NCI-H2171 (cell line): ENCODE results near the gene SLC35F1.

Source experiments
- DNase-seq: peaks from one replicate; lab custom pipeline; 2025; lab: John Stamatoyannopoulos, UW

The SLC35F1 gene

GRCh38 chr6:118277631-118278030 lies 370.6 kb downstream of the SLC35F1 start:
- DNase-seq: no peak

- no peak for DNase-seq
These were observed 373.1 kb downstream of the SLC35F1 start for GRCh38 chr6:118280210-118280609.

GRCh38 chr6:118281291-118281690 lies 374.2 kb downstream of the SLC35F1 start:
- no peak for DNase-seq

- DNase-seq: peak; percentile 63
These were observed 376.7 kb downstream of the SLC35F1 start for GRCh38 chr6:118283766-118284165.

GRCh38 chr6:118284736-118285360 lies 377.8 kb downstream of the SLC35F1 start:
- DNase-seq: no peak

- DNase-seq: no peak
These were observed 378.7 kb downstream of the SLC35F1 start for GRCh38 chr6:118285791-118286190.

GRCh38 chr6:118288355-118289124 lies 381.5 kb downstream of the SLC35F1 start:
- no peak for DNase-seq

GRCh38 chr6:118292558-118292957 lies 385.5 kb downstream of the SLC35F1 start:
- DNase-seq: no peak

- no peak for DNase-seq
These were observed 387.8 kb downstream of the SLC35F1 start for GRCh38 chr6:118294906-118295305.

- DNase-seq: no peak
These were observed 388.3 kb downstream of the SLC35F1 start for GRCh38 chr6:118295336-118295735.

GRCh38 chr6:118296129-118296901 lies 389.3 kb downstream of the SLC35F1 start:
- no peak for DNase-seq

GRCh38 chr6:118297821-118298220 lies 390.8 kb downstream of the SLC35F1 start:
- DNase-seq: no peak

- DNase-seq: no peak
These were observed 391.7 kb downstream of the SLC35F1 start for GRCh38 chr6:118298476-118299427.

GRCh38 chr6:118299457-118299856 lies 392.4 kb downstream of the SLC35F1 start:
- DNase-seq: no peak

- DNase-seq: no peak
These were observed 397.3 kb downstream of the SLC35F1 start for GRCh38 chr6:118304321-118304720.

- DNase-seq: no peak
These were observed 398.0 kb downstream of the SLC35F1 start for GRCh38 chr6:118305081-118305480.

- no peak for DNase-seq
These were observed 399.6 kb downstream of the SLC35F1 start for GRCh38 chr6:118306392-118307238.

GRCh38 chr6:118307581-118307980 lies 400.5 kb downstream of the SLC35F1 start:
- no peak for DNase-seq

- DNase-seq: no peak
These were observed 402.5 kb downstream of the SLC35F1 start for GRCh38 chr6:118309337-118310093.

- DNase-seq: no peak
These were observed 406.1 kb downstream of the SLC35F1 start for GRCh38 chr6:118313208-118313607.
